GM18520 (cell line): ENCODE results near the gene GNMT.
A peak's percentile ranks its signal among the peaks of the same experiment; 100 is the strongest.

Experiments
- ATAC-seq: cut with Tn5 transposase; IDR thresholded peaks from one replicate; pipeline ENCODE4 v1.9.1; 2021; ENCODE audit not compliant: unreplicated experiment

The GNMT gene

DNA sequence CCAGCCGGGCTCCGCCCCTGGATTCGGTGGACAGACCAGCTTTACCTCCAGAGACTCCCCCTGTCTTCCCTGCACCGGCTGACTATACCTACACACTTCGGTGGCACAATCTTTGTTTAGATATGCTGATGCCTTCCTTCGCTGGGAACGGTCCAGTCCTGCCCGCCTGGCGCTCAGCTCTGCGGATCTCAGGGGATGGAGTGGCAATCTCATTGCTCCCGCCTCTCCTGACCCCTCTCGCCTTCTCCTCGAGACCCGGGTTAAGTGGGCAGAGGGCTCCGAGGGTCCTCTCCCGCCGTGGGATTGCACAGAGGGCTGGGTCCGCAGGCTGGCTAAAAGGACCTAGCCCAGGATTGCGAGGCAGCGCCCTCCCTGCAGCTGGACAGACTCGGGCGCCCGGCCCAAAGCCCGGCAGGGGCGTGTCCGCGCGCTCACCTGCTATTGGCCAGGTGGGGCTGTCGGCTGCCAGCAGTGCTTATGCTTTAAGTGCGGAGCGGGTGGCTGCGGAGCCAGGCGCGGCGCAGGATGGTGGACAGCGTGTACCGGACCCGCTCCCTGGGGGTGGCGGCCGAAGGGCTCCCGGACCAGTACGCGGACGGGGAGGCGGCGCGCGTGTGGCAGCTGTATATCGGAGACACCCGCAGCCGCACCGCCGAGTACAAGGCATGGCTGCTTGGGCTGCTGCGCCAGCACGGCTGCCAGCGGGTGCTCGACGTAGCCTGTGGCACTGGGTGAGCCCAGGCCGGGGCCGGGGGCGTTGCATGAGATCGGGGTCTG, at the start of gene GNMT:
Gene GNMT (plus strand): TSS at position 512 of the 777 bp plus-strand sequence. CDS start 14 bp downstream, at position 526.
- no peak for ATAC-seq

DNA sequence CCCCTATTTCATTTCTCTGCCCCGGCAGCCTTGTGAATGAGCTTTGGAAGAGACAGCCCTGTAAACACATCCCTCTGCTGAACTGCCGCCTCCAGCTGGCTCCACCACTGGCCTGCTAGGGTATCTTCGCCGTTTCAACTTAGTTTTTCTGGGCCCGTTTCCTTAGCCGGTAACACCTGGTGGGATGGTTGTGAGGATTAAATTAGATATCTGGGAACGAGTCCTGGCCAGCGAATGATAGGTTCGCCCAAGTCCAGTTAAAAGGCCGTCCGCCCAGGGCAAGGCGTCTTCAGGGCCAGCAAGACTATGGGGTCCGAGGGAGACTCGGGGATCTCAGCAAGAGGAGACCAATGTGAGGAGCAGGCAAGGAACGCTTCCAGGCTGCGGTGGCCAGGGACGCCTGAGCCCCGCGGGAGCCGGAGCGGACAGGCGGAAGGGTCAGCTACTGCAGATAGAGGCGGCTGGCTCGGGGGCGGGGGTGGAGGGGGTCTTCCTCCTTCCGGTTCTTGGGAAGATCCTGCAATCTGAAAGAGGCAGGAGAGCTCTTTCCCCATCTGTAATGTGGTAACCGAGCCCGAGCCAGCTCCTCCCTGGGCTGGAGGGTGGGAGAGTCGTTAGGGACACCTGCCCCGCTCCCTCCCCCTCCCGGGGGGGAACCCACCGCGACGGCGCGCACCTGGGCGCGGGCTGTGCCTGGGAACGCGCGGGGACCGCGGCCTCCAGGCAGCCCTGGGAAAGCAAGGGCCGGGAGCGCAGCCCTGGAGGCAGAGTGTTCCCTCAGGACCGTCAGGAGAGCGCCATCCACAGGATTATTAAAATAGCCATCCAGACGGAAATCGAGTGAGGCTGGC, 49.2 kb upstream of the GNMT start:
- no peak for ATAC-seq

DNA sequence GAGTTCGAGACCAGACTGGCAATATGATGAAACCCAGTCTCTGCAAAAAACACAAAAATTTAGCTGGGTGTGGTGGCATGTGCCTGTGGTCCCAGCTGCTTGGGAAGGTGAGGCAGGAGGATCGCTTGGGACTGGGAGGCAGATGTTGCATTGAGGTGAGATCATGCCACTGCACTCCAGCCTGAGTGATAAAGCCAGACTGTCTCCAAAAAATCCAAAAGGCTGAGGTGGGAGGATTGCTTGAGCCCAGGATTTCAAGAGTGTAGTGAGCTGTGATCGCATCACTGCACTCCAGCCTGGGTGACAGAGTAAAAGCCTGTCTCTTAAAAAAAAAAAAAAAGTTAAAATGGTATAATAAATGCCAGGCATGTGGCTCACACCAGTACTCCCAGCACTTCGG, 46.0 kb upstream of the GNMT start:
- ATAC-seq: no peak

DNA sequence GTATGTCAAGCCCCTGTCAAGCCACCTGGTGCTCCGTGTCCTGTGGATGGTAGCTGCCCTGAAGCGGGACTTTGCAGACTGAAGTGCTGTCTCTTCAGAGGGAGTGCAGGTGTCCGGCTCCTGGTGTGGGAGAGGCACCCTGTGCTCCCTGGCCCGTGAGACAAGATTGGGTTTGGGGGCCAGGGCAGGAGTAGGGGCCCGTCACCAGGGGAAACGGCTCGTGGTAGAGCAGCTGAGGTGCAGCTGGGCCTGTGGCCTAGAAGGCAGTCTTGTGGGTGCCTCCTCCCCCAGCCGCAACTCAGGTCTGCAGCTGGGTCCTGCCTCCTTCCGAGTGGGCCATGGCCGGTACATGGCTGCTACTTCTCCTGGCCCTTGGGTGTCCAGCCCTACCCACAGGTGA, 44.8 kb upstream of the GNMT start, which contains the start of gene PTCRA:
Gene PTCRA (plus strand): TSS at position 322 of the 400 bp plus-strand sequence. CDS start 17 bp downstream, at position 339.
- ATAC-seq: no peak

DNA sequence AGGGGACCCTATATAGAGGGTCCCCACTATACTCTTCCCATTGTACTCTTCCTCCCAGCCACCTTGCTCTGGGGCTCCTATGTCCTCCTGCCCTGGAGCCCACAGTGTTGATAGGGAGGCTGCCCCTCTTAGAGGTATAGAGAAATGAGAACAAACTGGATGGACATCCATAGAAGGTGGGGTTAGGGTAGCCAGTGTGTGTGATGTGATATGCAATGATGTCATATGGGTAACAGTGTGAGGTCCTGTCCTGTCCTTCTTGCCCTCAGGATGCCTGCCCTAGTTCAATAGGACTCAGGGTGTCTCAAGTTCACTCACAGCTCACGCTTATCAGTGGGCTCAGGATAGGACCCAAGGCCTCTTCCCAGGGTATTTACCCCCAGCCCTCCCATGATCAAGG, 44.3 kb upstream of the GNMT start:
- ATAC-seq: no peak

DNA sequence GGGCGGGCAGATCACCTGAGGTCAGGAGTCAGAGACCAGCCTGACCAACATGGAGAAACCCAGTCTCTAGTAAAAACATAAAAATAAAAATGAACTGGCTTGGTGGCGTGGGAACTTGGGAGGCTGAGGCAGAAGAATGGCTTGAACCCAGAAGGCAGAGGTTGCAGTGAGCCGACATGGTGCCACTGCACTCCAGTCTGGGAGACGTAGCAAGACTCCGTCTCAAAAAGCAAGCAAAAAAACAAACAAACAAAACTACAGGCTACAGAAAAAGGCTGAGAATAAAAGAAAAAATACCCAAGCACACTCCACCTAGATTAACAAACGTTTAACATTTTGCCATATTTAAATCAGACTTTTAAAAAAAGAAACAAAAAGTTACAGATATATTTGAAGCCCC, 38.8 kb upstream of the GNMT start:
- ATAC-seq: no peak

DNA sequence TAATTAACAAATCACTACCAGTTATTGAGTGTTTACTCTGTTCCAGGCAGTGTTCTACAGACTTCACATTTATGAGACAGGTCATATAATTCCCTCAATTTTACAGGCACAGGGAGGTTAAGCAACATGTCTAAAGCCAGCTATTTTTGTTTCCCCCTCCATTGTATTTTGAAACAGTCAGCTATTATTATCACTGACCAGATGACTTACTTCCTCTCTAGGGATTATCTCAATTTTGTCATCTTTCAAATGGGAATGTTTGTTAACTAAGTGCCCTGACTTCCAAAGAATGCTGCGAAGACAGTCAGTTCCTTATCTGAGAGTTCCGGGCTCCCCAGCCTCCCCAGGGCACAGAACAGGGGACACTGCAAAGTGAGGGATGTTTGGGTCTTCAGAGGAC, 36.9 kb upstream of the GNMT start:
- ATAC-seq: no peak

DNA sequence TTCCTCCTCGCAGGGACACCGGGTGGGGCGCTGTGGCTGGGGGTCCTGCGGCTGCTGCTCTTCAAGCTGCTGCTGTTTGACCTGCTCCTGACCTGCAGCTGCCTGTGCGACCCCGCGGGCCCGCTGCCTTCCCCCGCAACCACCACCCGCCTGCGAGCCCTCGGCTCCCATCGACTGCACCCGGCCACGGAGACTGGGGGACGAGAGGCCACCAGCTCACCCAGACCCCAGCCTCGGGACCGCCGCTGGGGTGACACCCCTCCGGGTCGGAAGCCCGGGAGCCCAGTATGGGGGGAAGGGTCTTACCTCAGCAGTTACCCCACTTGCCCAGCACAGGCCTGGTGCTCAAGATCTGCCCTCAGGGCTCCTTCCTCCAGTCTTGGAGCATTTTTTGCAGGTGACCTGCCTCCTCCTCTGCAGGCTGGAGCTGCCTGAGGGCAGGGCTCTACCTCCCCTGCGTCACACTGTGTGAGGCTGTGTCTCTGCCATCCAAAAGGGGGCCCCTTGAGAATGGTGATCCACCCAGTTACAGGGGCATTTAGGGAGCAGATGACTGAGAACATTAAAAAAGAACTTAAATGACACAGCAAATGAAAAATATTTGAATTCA, 35.2 kb upstream of the GNMT start:
- no peak for ATAC-seq

DNA sequence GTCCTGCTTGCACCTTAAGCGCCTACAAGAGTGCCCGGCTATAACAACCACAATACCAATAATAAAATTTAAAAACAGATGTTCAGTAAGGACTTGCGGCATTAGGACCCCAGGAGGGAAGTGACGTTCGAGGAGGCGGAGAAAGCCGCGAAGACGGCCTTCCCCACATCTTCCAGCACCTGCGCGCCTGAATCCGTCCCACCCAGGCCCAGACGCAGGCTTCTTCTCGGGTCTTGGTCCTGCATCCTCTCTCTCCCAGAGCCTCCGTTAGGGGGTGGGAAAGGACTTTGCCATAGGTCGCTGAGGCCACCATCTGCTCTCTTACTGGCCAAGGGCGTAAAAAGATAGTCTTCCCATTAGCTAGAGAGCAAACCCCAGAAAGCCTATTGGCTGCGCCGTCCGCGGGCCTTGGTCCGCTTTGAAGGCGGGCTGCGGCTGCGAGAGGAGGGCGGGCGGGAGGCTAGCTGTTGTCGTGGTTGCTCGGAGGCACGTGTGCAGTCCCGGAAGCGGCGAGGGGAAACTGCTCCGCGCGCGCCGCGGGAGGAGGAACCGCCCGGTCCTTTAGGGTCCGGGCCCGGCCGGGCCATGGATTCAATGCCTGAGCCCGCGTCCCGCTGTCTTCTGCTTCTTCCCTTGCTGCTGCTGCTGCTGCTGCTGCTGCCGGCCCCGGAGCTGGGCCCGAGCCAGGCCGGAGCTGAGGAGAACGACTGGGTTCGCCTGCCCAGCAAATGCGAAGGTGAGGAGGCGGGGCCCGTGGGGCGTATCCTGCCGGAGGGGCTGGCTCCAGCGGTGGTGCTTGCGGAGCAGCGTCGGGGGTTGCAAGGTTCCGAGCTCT, 31.4 kb upstream of the GNMT start, which contains the start of gene CNPY3:
Gene CNPY3 (plus strand): TSS at position 495 of the 835 bp plus-strand sequence. CDS start 91 bp downstream, at position 586.
- peak; percentile 57 for ATAC-seq

DNA sequence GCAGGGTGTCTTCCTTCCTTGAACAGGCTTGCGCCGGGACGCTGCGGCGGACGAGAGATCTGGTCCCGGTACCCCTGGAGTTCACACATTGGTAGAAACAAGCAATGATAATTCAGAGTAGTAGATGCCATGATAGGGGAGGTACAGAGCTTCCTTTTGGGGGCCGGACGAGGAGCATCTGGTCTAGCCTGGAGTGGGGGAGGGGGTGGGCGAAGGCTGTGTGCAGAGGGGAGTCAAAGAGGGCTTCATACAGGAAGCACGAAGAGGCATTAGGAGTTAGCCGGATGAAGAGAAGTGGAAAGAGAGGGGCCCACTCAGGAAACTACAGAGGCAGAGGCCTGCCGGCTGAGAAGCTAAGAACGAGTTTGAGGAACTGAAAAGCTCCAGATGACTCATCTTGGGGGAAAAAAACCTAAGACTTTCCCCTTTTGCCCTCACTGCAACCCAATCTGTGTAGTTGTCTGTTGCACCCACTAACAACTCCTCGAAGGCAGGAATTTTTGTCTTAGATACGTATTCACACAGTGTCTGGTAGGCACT, 30.7 kb upstream of the GNMT start:
- ATAC-seq: peak; percentile 52

DNA sequence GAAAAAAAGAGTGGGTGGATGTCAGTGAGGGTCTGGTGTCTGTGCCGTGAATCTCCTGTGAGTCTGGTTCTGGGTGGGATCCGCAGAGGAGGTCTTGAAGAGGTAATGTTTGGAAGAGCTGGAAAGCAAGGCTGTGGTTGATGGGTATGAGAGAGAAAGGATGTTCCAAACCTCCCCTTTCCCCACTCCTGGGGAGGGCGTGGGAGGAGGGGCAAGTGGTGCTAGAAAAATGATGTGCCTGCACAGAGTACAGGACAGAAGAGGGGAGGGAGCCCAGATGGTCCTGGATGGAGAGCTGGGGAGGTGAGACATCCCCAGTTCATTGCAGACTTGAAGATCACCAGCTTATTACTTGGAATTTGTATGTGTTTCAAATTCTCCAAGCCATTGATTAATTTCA, 28.1 kb upstream of the GNMT start:
- no peak for ATAC-seq

DNA sequence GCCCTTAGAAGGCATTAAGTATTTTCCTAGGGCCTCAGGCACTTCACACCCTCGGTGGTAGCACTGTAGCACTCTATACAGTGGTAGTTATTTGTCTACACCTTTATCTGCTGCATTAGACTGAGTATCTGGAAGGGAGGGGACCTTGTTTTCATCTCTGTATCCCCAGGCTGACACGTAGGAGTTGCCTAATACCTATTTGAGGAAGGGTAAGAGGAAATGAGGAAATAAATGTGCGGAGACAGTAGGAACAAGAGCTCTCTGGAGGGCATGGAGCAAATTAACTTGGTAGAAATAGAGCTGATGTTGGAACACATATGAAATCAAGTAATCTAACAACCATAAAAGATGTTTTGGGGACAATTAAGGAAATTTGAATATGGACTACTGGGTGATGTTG, 27.3 kb upstream of the GNMT start:
- ATAC-seq: no peak

DNA sequence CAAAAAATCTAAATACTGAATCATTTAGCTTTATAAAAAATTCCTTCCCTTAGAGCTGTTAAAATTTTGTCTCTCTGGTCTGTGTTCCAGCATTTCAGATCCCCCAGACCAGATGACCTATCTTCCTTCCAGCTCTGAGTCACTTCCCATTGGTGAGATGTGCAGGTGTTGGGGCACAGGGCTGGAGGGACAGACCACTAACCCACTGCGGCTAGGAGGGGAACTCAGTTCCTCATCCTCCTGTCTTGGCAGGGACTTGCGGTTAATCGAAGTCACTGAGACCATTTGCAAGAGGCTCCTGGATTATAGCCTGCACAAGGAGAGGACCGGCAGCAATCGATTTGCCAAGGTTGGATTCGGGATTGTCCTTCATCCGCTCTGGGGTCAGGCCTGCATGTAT, 25.2 kb upstream of the GNMT start:
- ATAC-seq: no peak

DNA sequence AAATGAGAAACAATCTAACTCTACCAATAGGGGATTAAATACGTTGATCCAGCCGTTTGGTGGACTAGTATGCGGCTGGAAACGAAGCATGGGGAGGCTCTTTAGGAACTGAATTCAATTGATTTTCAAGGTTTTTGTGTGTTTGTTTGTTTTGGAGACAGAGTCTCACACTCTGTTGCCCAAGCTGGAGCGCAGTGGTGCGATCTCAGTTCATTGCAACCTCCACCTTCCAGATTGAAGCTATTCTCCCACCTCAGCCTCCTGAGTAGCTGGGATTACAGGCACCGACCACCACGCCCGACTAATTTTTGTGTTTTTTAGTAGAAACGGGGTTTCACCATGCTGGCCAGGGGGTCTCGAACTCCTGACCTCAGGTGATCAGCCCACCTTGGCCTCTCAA, 24.2 kb upstream of the GNMT start:
- ATAC-seq: no peak

DNA sequence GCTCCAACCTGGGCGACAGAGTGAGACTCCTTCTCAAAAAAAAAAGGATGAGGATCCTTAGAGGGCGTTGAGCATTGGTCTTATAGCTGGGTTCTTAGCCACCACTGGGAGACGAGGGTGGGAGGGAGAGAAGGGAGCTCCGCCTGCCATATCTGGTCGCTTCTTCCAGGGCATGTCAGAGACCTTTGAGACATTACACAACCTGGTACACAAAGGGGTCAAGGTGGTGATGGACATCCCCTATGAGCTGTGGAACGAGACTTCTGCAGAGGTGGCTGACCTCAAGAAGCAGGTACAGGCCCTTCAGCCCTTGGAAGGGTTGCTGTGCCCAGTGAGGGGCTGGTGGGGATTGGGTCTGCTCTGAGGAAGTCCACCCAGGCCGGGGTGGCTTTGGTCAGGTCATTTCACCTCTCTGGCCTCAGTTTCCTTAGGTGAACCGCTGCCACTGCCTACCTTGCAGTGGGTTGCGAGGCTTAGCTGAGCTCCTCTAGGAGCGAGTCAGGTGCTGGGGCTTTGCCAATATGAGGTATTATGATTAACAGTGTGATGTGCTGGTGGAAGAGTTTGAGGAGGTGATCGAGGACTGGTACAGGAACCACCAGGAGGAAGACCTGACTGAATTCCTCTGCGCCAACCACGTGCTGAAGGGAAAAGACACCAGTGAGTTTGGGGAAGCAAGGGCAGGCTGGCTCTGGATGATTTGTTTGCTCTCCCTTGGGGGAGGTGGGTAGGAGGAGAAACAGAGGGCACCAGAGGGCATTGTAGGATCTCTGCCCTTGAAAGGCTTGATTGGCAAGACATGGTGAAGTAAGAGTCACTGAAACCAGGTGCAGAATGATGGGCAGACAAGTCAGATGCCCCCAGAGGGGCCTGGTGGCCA, 22.8 kb upstream of the GNMT start:
- ATAC-seq: no peak

DNA sequence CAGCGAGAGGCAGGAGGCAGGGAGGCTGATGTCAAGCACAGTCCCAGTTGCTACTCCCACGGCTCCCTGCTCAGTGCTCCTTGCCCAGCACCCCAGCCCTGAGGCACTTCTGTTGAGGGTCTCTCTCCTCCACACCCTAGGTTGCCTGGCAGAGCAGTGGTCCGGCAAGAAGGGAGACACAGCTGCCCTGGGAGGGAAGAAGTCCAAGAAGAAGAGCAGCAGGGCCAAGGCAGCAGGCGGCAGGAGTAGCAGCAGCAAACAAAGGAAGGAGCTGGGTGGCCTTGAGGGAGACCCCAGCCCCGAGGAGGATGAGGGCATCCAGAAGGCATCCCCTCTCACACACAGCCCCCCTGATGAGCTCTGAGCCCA, 22.1 kb upstream of the GNMT start:
- ATAC-seq: no peak

DNA sequence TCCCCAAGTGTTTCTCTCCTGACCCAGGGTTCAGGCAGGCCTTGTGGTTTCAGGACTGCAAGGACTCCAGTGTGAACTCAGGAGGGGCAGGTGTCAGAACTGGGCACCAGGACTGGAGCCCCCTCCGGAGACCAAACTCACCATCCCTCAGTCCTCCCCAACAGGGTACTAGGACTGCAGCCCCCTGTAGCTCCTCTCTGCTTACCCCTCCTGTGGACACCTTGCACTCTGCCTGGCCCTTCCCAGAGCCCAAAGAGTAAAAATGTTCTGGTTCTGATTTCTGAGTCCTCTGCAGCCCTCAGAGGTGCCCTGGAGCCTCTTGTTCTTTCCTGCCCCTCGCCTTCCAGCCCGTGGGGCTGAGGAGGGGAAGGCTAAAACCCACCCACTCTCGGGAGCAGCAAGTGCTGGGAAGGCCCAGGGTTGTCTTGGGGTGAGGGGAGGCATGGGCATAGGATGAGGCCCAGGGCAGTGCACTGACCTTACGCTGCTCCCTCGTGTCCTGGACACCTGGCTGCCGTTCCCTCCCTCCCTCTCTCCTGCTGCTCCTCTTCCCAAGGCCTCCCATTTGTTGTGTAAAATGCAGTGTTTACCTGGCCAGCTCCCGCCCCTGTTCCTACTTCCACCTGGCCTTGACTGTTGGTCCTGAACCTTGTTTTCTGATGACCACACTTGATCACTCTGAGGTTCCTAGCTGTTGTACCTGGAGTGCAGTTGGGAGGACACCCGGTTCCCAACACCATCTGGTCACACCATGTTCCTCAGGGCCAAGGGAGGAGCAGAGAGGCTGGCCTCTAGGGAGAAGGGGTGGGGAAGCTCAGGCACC, 21.4 kb upstream of the GNMT start:
- ATAC-seq: no peak

DNA sequence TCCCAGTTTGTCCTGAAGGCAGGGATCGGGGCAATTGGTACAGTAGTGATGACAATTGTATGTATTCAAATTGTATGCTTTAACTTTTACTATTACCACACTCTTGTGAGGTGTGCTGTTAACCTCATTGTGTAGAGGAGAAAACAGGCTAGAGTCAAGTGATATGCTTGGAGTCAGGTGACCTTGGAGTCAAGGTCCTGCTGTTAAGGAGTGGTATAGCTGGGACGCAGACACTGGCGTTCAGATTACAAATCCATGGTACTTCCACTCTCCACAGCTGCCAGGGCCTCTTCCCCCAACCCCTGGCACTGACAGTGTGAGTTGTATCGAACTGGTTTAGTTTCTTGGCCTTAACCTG, 20.8 kb upstream of the GNMT start:
- ATAC-seq: no peak
